NOMO-1 treated with dmso at 0.1 percent for 144 hours (cell line): ENCODE measurements around the gene PSME3.
"Not testable (repeated sequence)": the region's sequence is repeated elsewhere in the genome, so short reads cannot be mapped to it uniquely, and the experiment has no call there.

Experiments
- DNase-seq: peaks from one replicate; lab custom pipeline; 2025; ENCODE audit not compliant: unreplicated experiment; lab: John Stamatoyannopoulos, UW

Gene PSME3

GRCh38 chr17:42873932-42874695 lies 40.9 kb downstream of the PSME3 start:
- not testable (repeated sequence) for DNase-seq

- DNase-seq, result no peak
Observed at GRCh38 chr17:42877037-42877436, 43.8 kb downstream of the PSME3 start.

- DNase-seq, result no peak
Observed at GRCh38 chr17:42878123-42878880, 45.1 kb downstream of the PSME3 start.

GRCh38 chr17:42878924-42879595 lies 45.9 kb downstream of the PSME3 start:
- DNase-seq, result no peak

GRCh38 chr17:42879596-42879985 lies 46.4 kb downstream of the PSME3 start:
- DNase-seq, result no peak

GRCh38 chr17:42880776-42881310 lies 47.6 kb downstream of the PSME3 start:
- DNase-seq, result no peak

- not testable (repeated sequence) for DNase-seq
Observed at GRCh38 chr17:42881706-42882105, 48.5 kb downstream of the PSME3 start.

GRCh38 chr17:42882166-42882565 lies 49.0 kb downstream of the PSME3 start:
- no peak for DNase-seq

- DNase-seq, result no peak
Observed at GRCh38 chr17:42883802-42884558, 50.8 kb downstream of the PSME3 start.

GRCh38 chr17:42885806-42886205 lies 52.6 kb downstream of the PSME3 start:
- not testable (repeated sequence) for DNase-seq

GRCh38 chr17:42886283-42887176 lies 53.3 kb downstream of the PSME3 start:
- no peak for DNase-seq

- no peak for DNase-seq
Observed at GRCh38 chr17:42889809-42890208, 56.6 kb downstream of the PSME3 start.

GRCh38 chr17:42891539-42892152 lies 58.4 kb downstream of the PSME3 start:
- DNase-seq, result no peak

GRCh38 chr17:42893359-42893758 lies 60.2 kb downstream of the PSME3 start:
- peak; percentile 16 for DNase-seq
